HepG2 (cell line): ENCODE data around the gene NGRN. TPM values are rescaled to one million over a fixed set of nuclear protein-coding genes. Genes with fewer than 3 reads are reported as not detected.
A peak's percentile ranks its signal among the peaks of the same experiment; 100 is the strongest.

ENCODE experiments used
- ARNTL ChIP-seq: sonication (generic); formaldehyde crosslinking; IDR thresholded peaks from 2 replicates; pipeline ENCODE4 v1.4.0; 2020; ENCODE audit warnings: mild to moderate bottlenecking, missing genetic modification reagents
- ETV5 ChIP-seq: IDR thresholded peaks from 2 replicates; pipeline ENCODE4 v1.6.1; 2018; ENCODE audit warnings: missing biosample characterization, missing genetic modification reagents, inconsistent platforms, borderline replicate concordance
- FOXJ3 ChIP-seq: sonication (generic); formaldehyde crosslinking; IDR thresholded peaks from 2 replicates; pipeline ENCODE4 v1.4.0; 2020; ENCODE audit warnings: missing genetic modification reagents, mild to moderate bottlenecking, borderline replicate concordance
- KDM3A ChIP-seq: IDR thresholded peaks from 2 replicates; pipeline ENCODE4 v1.6.1; 2018; ENCODE audit warnings: low read depth, missing compliant biosample characterization
- PHB2 ChIP-seq: fragments of 450-650 bp; IDR thresholded peaks from 2 replicates; pipeline ENCODE4 v1.6.1; 2018; ENCODE audit not compliant: partially characterized antibody
- ZBTB42 ChIP-seq: sonication (generic); formaldehyde crosslinking; IDR thresholded peaks from 2 replicates; pipeline ENCODE4 v1.5.0; 2020; ENCODE audit warnings: mild to moderate bottlenecking, missing genetic modification reagents
- ZMAT3 ChIP-seq: sonication (generic); formaldehyde crosslinking; conservative IDR thresholded peaks from 2 replicates; pipeline ENCODE4 v1.7.0; 2021; ENCODE audit warnings: missing genetic modification reagents
- ZNF441 ChIP-seq: sonication (generic); formaldehyde crosslinking; IDR thresholded peaks from 2 replicates; pipeline ENCODE4 v1.7.0; 2021; ENCODE audit warnings: missing genetic modification reagents, borderline replicate concordance
- ZNF639 ChIP-seq: conservative IDR thresholded peaks from 2 replicates; pipeline ENCODE4 v1.6.1; 2018; ENCODE audit warnings: missing genetic modification reagents
- ZNF660 ChIP-seq: sonication (generic); formaldehyde crosslinking; IDR thresholded peaks from 2 replicates; pipeline ENCODE4 v1.5.1; 2020; ENCODE audit warnings: mild to moderate bottlenecking, low read depth, missing genetic modification reagents, borderline replicate concordance
- ZNF713 ChIP-seq: sonication (generic); formaldehyde crosslinking; IDR thresholded peaks from 2 replicates; pipeline ENCODE4 v1.4.0; 2020; ENCODE audit warnings: mild to moderate bottlenecking, missing genetic modification reagents
- ZNF746 ChIP-seq: sonication (generic); formaldehyde crosslinking; IDR thresholded peaks from 2 replicates; pipeline ENCODE4 v1.8.0; 2022; ENCODE audit warnings: mild to moderate bottlenecking, missing genetic modification reagents
- ZNF772 ChIP-seq: sonication (generic); formaldehyde crosslinking; IDR thresholded peaks from 2 replicates; pipeline ENCODE4 v1.5.0; 2020; ENCODE audit warnings: mild to moderate bottlenecking, missing genetic modification reagents
- polyA plus RNA-seq, 8 experiments: library from polyadenylated mRNA; depleted of rRNA in 3 of 8; stranded (reverse) in 7 of 8; unstranded in 1 of 8; fragments of >200 nt; fragmentation: Illumina TruSeq in 4 of 8; extraction: Trizol in 4 of 8; gene quantifications; 2 replicates each; pipeline versions ENCODE4 v1.2.1 to v1.2.3, GENCODE V29; 2011 to 2016; ENCODE audit warnings: low read depth in 4 of 8, missing spikeins in 1 of 8, mixed read lengths in 1 of 8; ENCODE audit not compliant: insufficient read depth in 1 of 8
- total RNA-seq, 5 experiments: library from RNA; depleted of rRNA; stranded (reverse); fragments of >200 nt; fragmentation: Illumina TruSeq; extraction: Trizol; gene quantifications; 2 replicates each; pipeline ENCODE4 v1.2.3, GENCODE V29; 2016; ENCODE audit warnings: low read depth in 1 of 5
- TF ChIP-seq, protein P1 (sequence below), 2 experiments: fragments of 450-650 bp in 1 of 2; sonication (generic) in 1 of 2; formaldehyde crosslinking in 1 of 2; IDR thresholded peaks; 2 replicates each; pipeline versions ENCODE4 v1.6.1 to v1.8.0; 2016 to 2022; ENCODE audit warnings: antibody characterized with exemption in 1 of 2, mild to moderate bottlenecking in 1 of 2, missing genetic modification reagents in 1 of 2
- TF ChIP-seq, protein P2 (sequence below): sonication (generic); formaldehyde crosslinking; IDR thresholded peaks from 2 replicates; pipeline ENCODE4 v1.4.0; 2020; ENCODE audit warnings: missing genetic modification reagents, low read depth, mild to moderate bottlenecking, borderline replicate concordance
- TF ChIP-seq, protein P3 (sequence below): IDR thresholded peaks from 2 replicates; pipeline ENCODE4 v1.6.1; 2016; ENCODE audit warnings: low read depth, control low read depth

NGRN gene
- total and polyA plus RNA-seq, 2 of the 13 experiments (the other 11 are each of a cell fraction or from before 2014, with no cell fraction given): 39.8 to 63.7 TPM

GRCh38 chr15:90249203-90249863, 16.1 kb upstream of the NGRN start, which contains the start of gene TTLL13 (continued):
- TF ChIP-seq, protein P1, sequence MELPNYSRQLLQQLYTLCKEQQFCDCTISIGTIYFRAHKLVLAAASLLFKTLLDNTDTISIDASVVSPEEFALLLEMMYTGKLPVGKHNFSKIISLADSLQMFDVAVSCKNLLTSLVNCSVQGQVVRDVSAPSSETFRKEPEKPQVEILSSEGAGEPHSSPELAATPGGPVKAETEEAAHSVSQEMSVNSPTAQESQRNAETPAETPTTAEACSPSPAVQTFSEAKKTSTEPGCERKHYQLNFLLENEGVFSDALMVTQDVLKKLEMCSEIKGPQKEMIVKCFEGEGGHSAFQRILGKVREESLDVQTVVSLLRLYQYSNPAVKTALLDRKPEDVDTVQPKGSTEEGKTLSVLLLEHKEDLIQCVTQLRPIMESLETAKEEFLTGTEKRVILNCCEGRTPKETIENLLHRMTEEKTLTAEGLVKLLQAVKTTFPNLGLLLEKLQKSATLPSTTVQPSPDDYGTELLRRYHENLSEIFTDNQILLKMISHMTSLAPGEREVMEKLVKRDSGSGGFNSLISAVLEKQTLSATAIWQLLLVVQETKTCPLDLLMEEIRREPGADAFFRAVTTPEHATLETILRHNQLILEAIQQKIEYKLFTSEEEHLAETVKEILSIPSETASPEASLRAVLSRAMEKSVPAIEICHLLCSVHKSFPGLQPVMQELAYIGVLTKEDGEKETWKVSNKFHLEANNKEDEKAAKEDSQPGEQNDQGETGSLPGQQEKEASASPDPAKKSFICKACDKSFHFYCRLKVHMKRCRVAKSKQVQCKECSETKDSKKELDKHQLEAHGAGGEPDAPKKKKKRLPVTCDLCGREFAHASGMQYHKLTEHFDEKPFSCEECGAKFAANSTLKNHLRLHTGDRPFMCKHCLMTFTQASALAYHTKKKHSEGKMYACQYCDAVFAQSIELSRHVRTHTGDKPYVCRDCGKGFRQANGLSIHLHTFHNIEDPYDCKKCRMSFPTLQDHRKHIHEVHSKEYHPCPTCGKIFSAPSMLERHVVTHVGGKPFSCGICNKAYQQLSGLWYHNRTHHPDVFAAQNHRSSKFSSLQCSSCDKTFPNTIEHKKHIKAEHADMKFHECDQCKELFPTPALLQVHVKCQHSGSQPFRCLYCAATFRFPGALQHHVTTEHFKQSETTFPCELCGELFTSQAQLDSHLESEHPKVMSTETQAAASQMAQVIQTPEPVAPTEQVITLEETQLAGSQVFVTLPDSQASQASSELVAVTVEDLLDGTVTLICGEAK (IDR thresholded peaks at IDR 0.05): no peak
- TF ChIP-seq, protein P1 (CRISPR knock-in tag; IDR thresholded peaks at IDR 0.05): peak; percentile 44; the same call in 1 of the 2 replicates
- TF ChIP-seq PHB2 (no peak), ZMAT3 (CRISPR knock-in tag) (no peak), ZNF772 (peak; percentile 32; the same call in 1 of the 2 replicates), KDM3A (no peak), ZNF713 (CRISPR knock-in tag) (0 out of 2 replicates have a peak, but pooled peaks have one; percentile 81), ZNF746 (CRISPR knock-in tag) (peak; percentile 50; the same call in 1 of the 2 replicates), ARNTL (no peak), ETV5 (peak; percentile 80), ZNF441 (CRISPR knock-in tag) (no peak; the same call in 1 of the 2 replicates), ZNF639 (CRISPR knock-in tag) (0 out of 2 replicates have a peak, but pooled peaks have one; percentile 49), FOXJ3 (no peak), ZNF660 (0 out of 2 replicates have a peak, but pooled peaks have one; percentile 63), ZBTB42 (no peak)
- TF ChIP-seq, protein P2, sequence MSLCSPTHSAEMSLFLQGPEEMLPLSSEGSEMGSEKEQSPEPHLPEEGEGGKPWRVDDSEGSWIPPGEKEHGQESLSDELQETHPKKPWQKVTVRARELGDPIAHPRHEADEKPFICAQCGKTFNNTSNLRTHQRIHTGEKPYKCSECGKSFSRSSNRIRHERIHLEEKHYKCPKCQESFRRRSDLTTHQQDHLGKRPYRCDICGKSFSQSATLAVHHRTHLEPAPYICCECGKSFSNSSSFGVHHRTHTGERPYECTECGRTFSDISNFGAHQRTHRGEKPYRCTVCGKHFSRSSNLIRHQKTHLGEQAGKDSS (CRISPR knock-in tag): peak; percentile 49; the same call in 1 of the 2 replicates
- TF ChIP-seq, protein P3, sequence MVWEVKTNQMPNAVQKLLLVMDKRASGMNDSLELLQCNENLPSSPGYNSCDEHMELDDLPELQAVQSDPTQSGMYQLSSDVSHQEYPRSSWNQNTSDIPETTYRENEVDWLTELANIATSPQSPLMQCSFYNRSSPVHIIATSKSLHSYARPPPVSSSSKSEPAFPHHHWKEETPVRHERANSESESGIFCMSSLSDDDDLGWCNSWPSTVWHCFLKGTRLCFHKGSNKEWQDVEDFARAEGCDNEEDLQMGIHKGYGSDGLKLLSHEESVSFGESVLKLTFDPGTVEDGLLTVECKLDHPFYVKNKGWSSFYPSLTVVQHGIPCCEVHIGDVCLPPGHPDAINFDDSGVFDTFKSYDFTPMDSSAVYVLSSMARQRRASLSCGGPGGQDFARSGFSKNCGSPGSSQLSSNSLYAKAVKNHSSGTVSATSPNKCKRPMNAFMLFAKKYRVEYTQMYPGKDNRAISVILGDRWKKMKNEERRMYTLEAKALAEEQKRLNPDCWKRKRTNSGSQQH (CRISPR knock-in tag): no peak
